Measurements from ENCODE around the gene ZNF282.
A peak's percentile ranks its signal among the peaks of the same experiment; 100 is the strongest.
"Not testable (repeated sequence)": the region's sequence is repeated elsewhere in the genome, so short reads cannot be mapped to it uniquely, and the experiment has no call there.

ZNF282 gene

DNA sequence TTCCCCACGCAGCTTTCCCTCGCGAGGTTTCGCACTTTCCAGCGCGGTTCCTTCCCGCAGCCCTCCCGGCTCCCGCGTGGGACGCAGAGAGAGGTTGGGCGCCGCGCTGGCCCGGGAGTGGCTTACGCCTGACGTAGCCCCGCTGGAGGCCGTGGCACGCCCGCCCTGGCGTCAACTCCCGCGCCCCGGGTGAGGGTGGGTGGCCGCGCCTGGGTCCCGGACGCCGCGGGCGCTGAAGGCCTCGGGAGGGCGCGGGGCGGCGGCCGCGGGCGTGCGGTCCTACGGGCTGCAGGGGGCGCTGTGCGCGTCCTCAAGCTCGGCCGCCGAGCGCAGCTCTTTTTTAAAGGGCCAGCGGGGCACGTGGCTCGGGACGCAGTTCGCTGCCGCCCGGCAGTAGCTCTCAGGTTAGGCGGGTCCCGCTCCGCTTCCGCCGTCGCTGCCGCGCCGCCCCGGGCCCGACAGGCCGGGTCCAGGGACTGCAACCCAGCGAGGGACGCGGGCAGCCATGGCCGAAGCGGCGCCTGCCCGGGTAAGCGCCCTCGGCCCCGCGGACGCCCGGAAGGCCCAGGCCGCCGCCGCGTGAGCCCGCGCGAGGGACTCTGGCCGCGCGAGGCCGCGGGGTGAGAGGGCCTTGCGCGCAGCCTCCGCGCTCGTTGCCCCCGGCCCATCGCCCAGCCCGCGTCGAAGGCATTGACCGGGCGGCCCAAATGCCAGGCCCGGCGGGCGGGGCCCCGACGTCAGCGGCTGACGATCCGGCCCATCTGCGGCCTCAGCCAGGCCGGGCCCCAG lies 66.7 kb downstream of the ZNF282 start, which contains the start of gene ZNF783:
Gene ZNF783 (plus strand): TSS at position 368 of the 789 bp plus-strand sequence. CDS start 138 bp downstream, at position 506.
- peak; percentile 83 for DNase-seq

GRCh38 chr7:149266451-149266850 lies 71.1 kb downstream of the ZNF282 start:
- DNase-seq: no peak

DNA sequence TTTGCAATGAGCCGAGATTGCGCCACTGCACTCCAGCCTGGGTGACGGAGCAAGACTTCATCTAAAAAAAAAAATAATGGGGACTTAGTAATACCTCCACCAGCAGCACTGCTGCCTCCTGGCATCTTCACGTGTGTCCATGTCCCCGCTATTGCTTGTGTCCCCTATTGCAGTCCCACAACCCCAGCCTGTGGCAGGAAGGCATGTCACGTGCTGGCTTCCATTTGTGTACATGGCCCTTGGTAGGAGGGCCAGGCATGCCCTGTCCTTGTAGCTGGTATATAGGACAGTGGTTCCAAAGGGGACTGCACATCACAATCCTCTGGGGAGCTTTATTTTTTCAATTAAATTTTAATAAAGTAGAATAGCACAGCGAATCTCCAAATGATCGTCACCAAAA lies 72.4 kb downstream of the ZNF282 start:
- no peak for DNase-seq

- not testable (repeated sequence) for DNase-seq
Observed at GRCh38 chr7:149274424-149274823, 79.1 kb downstream of the ZNF282 start.

Data from stimulated activated naive CD4-positive, alpha-beta T cell treated with Interleukin-2 at 50 U/mL for 16 hours (primary cell).